GM15510 (cell line): ENCODE measurements around the gene IL5.

Experiments used
- POLR2A ChIP-seq: IDR thresholded peaks from 3 replicates; pipeline ENCODE4 v1.6.1; 2011; ENCODE audit warnings: borderline replicate concordance; ENCODE audit not compliant: insufficient read length; ENCODE audit errors: extremely low read depth

IL5 gene

DNA sequence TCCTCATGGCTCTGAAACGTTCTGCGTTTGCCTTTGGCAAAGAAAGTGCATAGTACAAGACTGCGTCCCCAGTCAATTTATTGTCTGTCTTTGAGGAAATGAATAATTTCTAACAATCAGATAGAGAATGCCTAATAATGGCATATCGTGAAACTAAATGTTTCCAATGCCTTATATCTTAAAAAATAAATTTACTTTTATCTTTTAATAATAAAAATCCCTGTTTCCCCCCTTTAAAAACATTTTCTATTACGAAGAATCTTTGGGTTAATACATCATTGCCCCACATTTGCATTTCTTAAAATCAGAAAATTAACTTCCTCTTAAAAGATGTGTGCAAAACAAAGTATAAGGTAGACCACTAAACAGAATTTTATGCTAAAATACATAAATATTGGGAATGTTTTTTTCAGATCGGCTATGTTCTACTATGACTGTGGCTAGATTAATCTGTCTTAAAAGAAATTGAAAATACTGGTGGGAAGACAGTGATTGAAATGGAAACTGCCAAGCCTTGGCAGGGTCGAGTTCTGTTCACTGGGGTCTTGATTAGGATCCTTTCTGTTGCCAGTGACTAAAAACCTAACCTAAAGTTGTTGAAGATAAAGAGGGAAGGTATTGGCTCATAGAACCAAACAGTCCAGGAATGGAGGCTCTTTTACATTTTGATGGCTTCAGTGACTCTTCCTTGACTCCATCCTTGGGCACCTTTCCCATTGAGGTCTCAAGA lies at the start of gene IL5:
Gene IL5, minus strand, starts transcription at position 51 of the 730 bp plus-strand sequence. Its CDS starts 44 bp downstream, at position 7.
- no peak for TF ChIP-seq POLR2A

GRCh38 chr5:132592521-132592920 lies 49.2 kb upstream of the IL5 start:
- no peak for TF ChIP-seq POLR2A

DNA sequence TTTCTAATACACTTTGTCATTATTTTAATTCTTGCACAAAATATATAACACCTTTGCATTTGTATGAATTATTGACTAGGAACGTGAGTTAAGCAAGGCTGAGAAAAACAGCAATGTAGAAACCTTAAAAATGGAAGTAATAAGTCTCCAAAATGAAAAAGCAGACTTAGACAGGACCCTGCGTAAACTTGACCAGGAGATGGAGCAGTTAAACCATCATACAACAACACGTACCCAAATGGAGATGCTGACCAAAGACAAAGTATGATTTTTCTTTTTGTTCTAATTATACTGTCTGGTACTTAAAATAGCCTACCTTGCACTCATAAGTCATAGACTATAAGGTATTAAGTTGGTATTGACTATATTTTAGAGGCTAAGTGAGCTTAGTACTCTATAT lies 47.8 kb upstream of the IL5 start:
- no peak for TF ChIP-seq POLR2A

DNA sequence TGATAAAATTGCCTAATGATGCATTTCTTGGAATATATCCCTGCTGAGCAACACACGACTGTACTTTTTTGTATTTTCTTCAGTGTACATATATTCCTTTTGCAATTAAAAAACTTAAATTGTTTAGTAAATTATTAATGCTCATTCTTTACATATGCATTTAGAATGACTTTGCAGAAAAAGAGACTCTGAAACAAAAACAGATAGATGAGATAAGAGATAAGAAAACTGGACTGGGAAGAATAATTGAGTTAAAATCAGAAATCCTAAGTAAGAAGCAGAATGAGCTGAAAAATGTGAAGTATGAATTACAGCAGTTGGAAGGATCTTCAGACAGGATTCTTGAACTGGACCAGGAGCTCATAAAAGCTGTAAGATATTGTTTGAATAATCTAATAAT lies 46.1 kb upstream of the IL5 start:
- TF ChIP-seq POLR2A, result no peak

DNA sequence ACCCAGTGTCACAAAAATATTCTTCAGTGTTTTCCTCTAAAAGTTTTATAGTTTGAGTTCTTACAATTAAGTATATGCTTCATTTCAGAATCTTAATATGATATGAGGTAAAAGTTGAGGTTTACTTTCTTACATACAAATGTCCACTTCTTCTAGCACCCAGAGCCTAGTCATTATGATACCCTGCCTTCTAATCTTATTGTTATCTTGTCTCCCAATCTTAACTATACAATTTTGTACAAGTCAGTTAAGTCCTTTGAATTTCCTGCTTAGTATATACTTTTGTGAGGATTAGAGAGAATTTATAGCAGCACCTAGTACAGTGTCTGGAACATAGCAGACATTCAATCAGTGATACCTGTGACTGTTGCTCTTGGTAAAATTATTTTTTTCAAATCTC lies 42.7 kb upstream of the IL5 start:
- no peak for TF ChIP-seq POLR2A

- no peak for TF ChIP-seq POLR2A
These were observed 32.8 kb upstream of the IL5 start for GRCh38 chr5:132576123-132576522.

DNA sequence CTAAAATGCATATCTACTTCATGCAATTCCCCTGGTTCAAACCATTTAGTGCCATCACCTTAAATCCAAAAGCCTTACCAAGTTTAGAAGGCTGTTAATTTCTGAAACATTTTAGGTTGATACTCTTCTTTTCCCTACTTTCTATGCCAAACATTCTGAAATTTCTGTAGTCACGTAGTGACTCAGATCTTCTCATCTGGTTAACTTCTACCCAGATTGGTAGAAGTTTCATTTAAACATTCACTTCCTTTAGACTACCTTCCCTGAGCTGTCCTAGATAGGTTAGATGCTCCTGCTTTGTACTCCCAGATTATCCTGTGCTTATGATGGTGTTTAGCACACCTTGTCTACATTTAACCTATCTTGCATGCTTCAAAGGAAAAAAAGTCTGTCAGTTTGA lies 23.3 kb upstream of the IL5 start:
- TF ChIP-seq POLR2A, result no peak

- TF ChIP-seq POLR2A, result no peak
These were observed 18.3 kb upstream of the IL5 start for GRCh38 chr5:132561601-132562000.

- no peak for TF ChIP-seq POLR2A
These were observed 16.2 kb upstream of the IL5 start for GRCh38 chr5:132559383-132560060.

- no peak for TF ChIP-seq POLR2A
These were observed 14.3 kb upstream of the IL5 start for GRCh38 chr5:132557478-132558172.

GRCh38 chr5:132556763-132557477 lies 13.6 kb upstream of the IL5 start, which contains the start of gene RAD50:
TSS of gene RAD50 (plus strand) at chr5:132556977. CDS start at chr5:132557325, 348 bp downstream.
- peak; percentile 93 for TF ChIP-seq POLR2A

- TF ChIP-seq POLR2A, result no peak
These were observed 12.9 kb upstream of the IL5 start for GRCh38 chr5:132556153-132556762.

DNA sequence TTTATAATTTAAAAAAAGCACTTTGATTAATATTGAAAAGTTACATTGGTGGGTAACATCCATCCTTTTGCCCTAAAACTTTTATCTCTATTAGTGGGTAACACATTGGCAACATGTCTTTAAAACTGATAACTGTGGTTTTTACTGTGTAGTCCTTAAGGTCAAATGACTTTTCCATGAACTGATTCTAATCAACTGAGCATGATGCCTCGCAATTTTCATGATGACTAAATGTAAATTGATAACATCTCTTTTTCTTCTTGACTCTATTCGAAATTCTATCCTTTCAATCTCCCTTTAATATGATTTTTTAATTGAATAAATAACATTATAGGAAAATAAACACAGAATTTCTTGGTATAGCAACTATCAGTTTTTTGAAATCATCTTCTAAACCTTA lies 6.3 kb upstream of the IL5 start:
- TF ChIP-seq POLR2A, result no peak

DNA sequence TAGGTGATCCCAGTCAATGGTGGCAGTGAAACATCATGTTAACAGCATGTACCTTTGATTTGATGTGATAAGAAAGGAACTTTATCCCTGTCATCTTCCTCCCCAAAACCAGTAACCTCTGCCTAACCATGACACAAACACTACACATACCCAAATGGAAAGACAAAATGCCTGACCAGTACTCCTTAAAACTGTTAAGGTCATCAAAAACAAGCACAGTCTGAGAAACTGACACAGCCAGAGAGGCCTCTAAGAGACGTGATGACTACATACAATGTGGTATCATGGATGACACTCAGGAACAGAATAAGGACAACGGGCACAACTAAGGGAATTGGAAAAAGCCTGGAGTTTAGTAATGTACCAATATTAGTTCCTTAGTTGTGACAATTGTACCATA lies 3.9 kb upstream of the IL5 start:
- TF ChIP-seq POLR2A, result no peak
